H9 (cell line): Measurements from ENCODE around the gene DDX4. TPM values are rescaled to one million over a fixed set of nuclear protein-coding genes. Genes with fewer than 3 reads are reported as not detected.

Source experiments
- DNase-seq: peaks from one replicate; pipeline ENCODE4 v3.0.0-alpha.2; 2017
- H2AFZ ChIP-seq: one replicate; pipeline ENCODE4 v1.6.1; 2013; ENCODE audit warnings: mild to moderate bottlenecking, low read length, control low read depth, moderate library complexity
- H2AK5ac ChIP-seq: 2 replicates; pipeline ENCODE4 v1.6.1; 2013; ENCODE audit warnings: low read length, control low read depth, mixed read lengths; ENCODE audit not compliant: insufficient read length
- H2BK120ac ChIP-seq: one replicate; pipeline ENCODE4 v1.6.1; 2013; ENCODE audit warnings: low read depth, mild to moderate bottlenecking, low read length, control low read depth, inconsistent platforms; ENCODE audit not compliant: poor library complexity, severe bottlenecking
- H2BK12ac ChIP-seq: 2 replicates; pipeline ENCODE4 v1.6.1; 2013; ENCODE audit warnings: low read length, control low read depth, mixed read lengths, low read depth; ENCODE audit not compliant: insufficient read length
- H2BK15ac ChIP-seq: 2 replicates; pipeline ENCODE4 v1.6.1; 2013; ENCODE audit warnings: low read depth, low read length, control low read depth
- H2BK20ac ChIP-seq: one replicate; pipeline ENCODE4 v1.6.1; 2013; ENCODE audit warnings: low read depth, mild to moderate bottlenecking, low read length, control low read depth, inconsistent platforms; ENCODE audit not compliant: poor library complexity, severe bottlenecking
- H2BK5ac ChIP-seq: 2 replicates; pipeline ENCODE4 v1.6.1; 2013; ENCODE audit warnings: low read length, control low read depth, mixed read lengths; ENCODE audit not compliant: insufficient read length
- H3K14ac ChIP-seq: 2 replicates; pipeline ENCODE4 v1.6.1; 2013; ENCODE audit warnings: low read length, control low read depth; ENCODE audit not compliant: insufficient read depth
- H3K18ac ChIP-seq: 2 replicates; pipeline ENCODE4 v1.6.1; 2013; ENCODE audit warnings: low read depth, mild to moderate bottlenecking, mixed read lengths, low read length, control low read depth; ENCODE audit not compliant: insufficient read length
- H3K23ac ChIP-seq: 2 replicates; pipeline ENCODE4 v1.6.1; 2013; ENCODE audit warnings: low read length, control low read depth, mixed read lengths, low read depth; ENCODE audit not compliant: insufficient read length
- H3K23me2 ChIP-seq: 2 replicates; pipeline ENCODE4 v1.6.1; 2013; ENCODE audit warnings: low read depth, mild to moderate bottlenecking, mixed read lengths, low read length, control low read depth; ENCODE audit not compliant: insufficient read length, poor library complexity, severe bottlenecking
- H3K27ac ChIP-seq: 2 replicates; pipeline ENCODE4 v1.5.1; 2013; ENCODE audit warnings: low read length, control low read depth, mixed read lengths, low read depth; ENCODE audit not compliant: insufficient read length
- H3K27me3 ChIP-seq: 2 replicates; pipeline ENCODE4 v1.6.1; 2013; ENCODE audit warnings: low read length, control low read depth, inconsistent platforms; ENCODE audit not compliant: insufficient read depth
- H3K4ac ChIP-seq: 2 replicates; pipeline ENCODE4 v1.6.1; 2013; ENCODE audit warnings: low read depth, mild to moderate bottlenecking, control low read depth, inconsistent platforms, low read length, moderate library complexity
- H3K4me1 ChIP-seq: 2 replicates; pipeline ENCODE4 v1.6.1; 2013; ENCODE audit warnings: low read length, control low read depth, inconsistent platforms; ENCODE audit not compliant: insufficient read depth
- H3K4me2 ChIP-seq: 2 replicates; pipeline ENCODE4 v1.6.1; 2013; ENCODE audit warnings: low read length, control low read depth, mixed read lengths; ENCODE audit not compliant: insufficient read length, insufficient read depth
- H3K56ac ChIP-seq: 2 replicates; pipeline ENCODE4 v1.6.1; 2013; ENCODE audit warnings: low read depth, mild to moderate bottlenecking, mixed read lengths, low read length, control low read depth; ENCODE audit not compliant: insufficient read length
- H3K79me1 ChIP-seq: 2 replicates; pipeline ENCODE4 v1.6.1; 2013; ENCODE audit warnings: low read depth, mild to moderate bottlenecking, moderate library complexity, low read length, control low read depth, inconsistent platforms; ENCODE audit not compliant: insufficient read depth, poor library complexity, severe bottlenecking
- H3K79me2 ChIP-seq: 2 replicates; pipeline ENCODE4 v1.6.1; 2013; ENCODE audit warnings: low read length, control low read depth, inconsistent platforms; ENCODE audit not compliant: insufficient read depth
- H3K9ac ChIP-seq: 2 replicates; pipeline ENCODE4 v1.6.1; 2013; ENCODE audit warnings: low read length, control low read depth, mixed read lengths; ENCODE audit not compliant: insufficient read length; ENCODE audit errors: extremely low read depth
- H3K9me3 ChIP-seq: one replicate; pipeline ENCODE4 v1.6.1; 2013; ENCODE audit warnings: low read depth, low read length, inconsistent platforms; ENCODE audit not compliant: control insufficient read depth
- H3T11ph ChIP-seq: one replicate; pipeline ENCODE4 v1.6.1; 2013; ENCODE audit warnings: mild to moderate bottlenecking, low read length, control low read depth, inconsistent platforms
- H4K20me1 ChIP-seq: one replicate; pipeline ENCODE4 v1.6.1; 2013; ENCODE audit not compliant: control insufficient read depth, insufficient read length, insufficient read depth
- H4K5ac ChIP-seq: 2 replicates; pipeline ENCODE4 v1.6.1; 2013; ENCODE audit warnings: low read depth, mild to moderate bottlenecking, mixed read lengths, low read length, control low read depth; ENCODE audit not compliant: insufficient read length
- H4K8ac ChIP-seq: replicated peaks from 2 replicates; pipeline ENCODE4 v1.6.1; 2013; ENCODE audit warnings: low read length, control low read depth, mixed read lengths, low read depth; ENCODE audit not compliant: insufficient read length
- H4K91ac ChIP-seq: 2 replicates; pipeline ENCODE4 v1.6.1; 2013; ENCODE audit warnings: low read depth, mild to moderate bottlenecking, moderate library complexity, mixed read lengths, low read length, control low read depth; ENCODE audit not compliant: insufficient read length
- H3K27ac Mint-ChIP-seq, 3 experiments: 2 replicates in 2 of 3; 3 replicates in 1 of 3; pipeline ENCODE4 v1.8.0; 2020 to 2021; ENCODE audit warnings: mixed read lengths in 3 of 3, mild to moderate bottlenecking in 1 of 3, moderate library complexity in 1 of 3
- H3K27me3 Mint-ChIP-seq: 2 replicates; pipeline ENCODE4 v1.8.0; 2021; ENCODE audit warnings: low read depth, mild to moderate bottlenecking, moderate library complexity, mixed read lengths
- H3K36me3 Mint-ChIP-seq, 3 experiments: 2 replicates in 2 of 3; 3 replicates in 1 of 3; pipeline ENCODE4 v1.8.0; 2020 to 2021; ENCODE audit warnings: low read depth in 3 of 3, mixed read lengths in 3 of 3; ENCODE audit not compliant: insufficient read depth in 1 of 3
- H3K4me1 Mint-ChIP-seq, 2 experiments: 2 replicates each; pipeline ENCODE4 v1.8.0; 2020; ENCODE audit warnings: mixed read lengths in 2 of 2
- H3K4me3 Mint-ChIP-seq, 2 experiments: 2 replicates in 1 of 2; 3 replicates in 1 of 2; pipeline ENCODE4 v1.8.0; 2020 to 2021; ENCODE audit warnings: mild to moderate bottlenecking in 2 of 2, mixed read lengths in 2 of 2, moderate library complexity in 1 of 2
- H3K9me3 Mint-ChIP-seq, 2 experiments: 2 replicates in 1 of 2; 3 replicates in 1 of 2; pipeline ENCODE4 v1.8.0; 2020; ENCODE audit warnings: mild to moderate bottlenecking in 2 of 2, mixed read lengths in 2 of 2, moderate library complexity in 1 of 2
- WGBS: extraction: QIAGEN DNeasy Blood & Tissue Kit; methylation state at CpG from one replicate; pipeline ENCODE4 v1.1.7; 2013; ENCODE audit warnings: missing lambda C conversion rate, low lambda C conversion rate, mixed read lengths; ENCODE audit not compliant: insufficient read length; ENCODE audit errors: extremely low coverage; 5-methylcytosine and 5-hydroxymethylcytosine counted together
- total RNA-seq: library from RNA; stranded (reverse); gene quantifications from 2 replicates; pipeline ENCODE4 v1.2.1, GENCODE V29; 2021
- TF ChIP-seq, protein P1 (sequence below): fragments of 200-600 bp; sonication (generic); conservative IDR thresholded peaks from 3 replicates; pipeline ENCODE4 v1.8.0; 2021; ENCODE audit warnings: antibody characterized with exemption, mild to moderate bottlenecking

The DDX4 gene
- total RNA-seq, 1 experiment from 2014 or later = not detected

DNA sequence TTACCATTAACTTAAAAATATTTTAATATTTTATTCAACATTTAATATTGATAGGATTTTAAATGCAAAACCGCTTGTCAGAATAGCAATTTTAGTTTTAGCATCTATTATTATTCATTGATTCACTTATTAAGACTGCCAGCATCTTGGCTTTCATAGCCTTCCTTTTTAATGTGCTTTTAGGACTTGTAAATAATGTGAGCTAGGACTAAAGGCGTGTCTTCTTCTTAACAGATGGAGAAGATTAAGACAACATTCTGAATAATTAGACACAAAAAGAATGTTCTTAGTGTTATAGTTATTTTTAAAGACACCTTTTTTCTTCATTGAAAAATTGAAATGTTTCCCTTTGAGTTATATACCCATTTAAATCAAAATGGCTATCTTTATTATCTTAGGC, 120.2 kb downstream of the DDX4 start:
- Histone ChIP-seq H2BK20ac (no peak overlapping the region), H2AFZ (no peak overlapping the region), H3K23me2 (no peaks in the 10 kb centered on the region), H3T11ph (no peak overlapping the region), H2BK120ac (no peak overlapping the region), H3K23ac (no peak overlapping the region), H3K56ac (no peak overlapping the region), H4K5ac (no peak overlapping the region), H2BK5ac (no peak overlapping the region), H3K14ac (no peak overlapping the region), H4K20me1 (no peaks in the 10 kb centered on the region), H3K18ac (no peak overlapping the region), H3K9ac (no peak overlapping the region), H3K27ac (no peak overlapping the region), H3K27me3 (no peaks in the 10 kb centered on the region), H3K4me2 (no peak overlapping the region), H3K4ac (no peak overlapping the region), H2BK12ac (no peak overlapping the region), H4K91ac (no peak overlapping the region), H2BK15ac (no peak overlapping the region), H3K79me1 (no peaks in the 10 kb centered on the region), H2AK5ac (no peak overlapping the region), H4K8ac (no peak overlapping the region), H3K79me2 (no peaks in the 10 kb centered on the region), H3K9me3 (no peaks in the 10 kb centered on the region), H3K4me1 (no peaks in the 10 kb centered on the region)
- no peak for DNase-seq
- Mint-ChIP-seq H3K27ac (no peak overlapping the region), H3K36me3 (peaks cover 0 to 4% (median 0%) of the 10 kb centered on the region in 3 experiments; a peak in 2 of 7 replicates), H3K27me3 (no peaks in the 10 kb centered on the region; the same call in 1 of the 2 replicates), H3K9me3 (peaks cover 6 to 8% of the 10 kb centered on the region in 2 experiments; a peak in 4 of 5 replicates), H3K4me1 (peaks cover 4 to 5% of the 10 kb centered on the region in 2 experiments; a peak in 1 of 4 replicates), H3K4me3 (no peak overlapping the region)
- WGBS = no CpG with 5 or more reads among the region's 2 CpGs
- TF ChIP-seq, protein P1, sequence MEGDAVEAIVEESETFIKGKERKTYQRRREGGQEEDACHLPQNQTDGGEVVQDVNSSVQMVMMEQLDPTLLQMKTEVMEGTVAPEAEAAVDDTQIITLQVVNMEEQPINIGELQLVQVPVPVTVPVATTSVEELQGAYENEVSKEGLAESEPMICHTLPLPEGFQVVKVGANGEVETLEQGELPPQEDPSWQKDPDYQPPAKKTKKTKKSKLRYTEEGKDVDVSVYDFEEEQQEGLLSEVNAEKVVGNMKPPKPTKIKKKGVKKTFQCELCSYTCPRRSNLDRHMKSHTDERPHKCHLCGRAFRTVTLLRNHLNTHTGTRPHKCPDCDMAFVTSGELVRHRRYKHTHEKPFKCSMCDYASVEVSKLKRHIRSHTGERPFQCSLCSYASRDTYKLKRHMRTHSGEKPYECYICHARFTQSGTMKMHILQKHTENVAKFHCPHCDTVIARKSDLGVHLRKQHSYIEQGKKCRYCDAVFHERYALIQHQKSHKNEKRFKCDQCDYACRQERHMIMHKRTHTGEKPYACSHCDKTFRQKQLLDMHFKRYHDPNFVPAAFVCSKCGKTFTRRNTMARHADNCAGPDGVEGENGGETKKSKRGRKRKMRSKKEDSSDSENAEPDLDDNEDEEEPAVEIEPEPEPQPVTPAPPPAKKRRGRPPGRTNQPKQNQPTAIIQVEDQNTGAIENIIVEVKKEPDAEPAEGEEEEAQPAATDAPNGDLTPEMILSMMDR = no peak
